Stimulated activated CD4-positive, alpha-beta T cell treated with anti-CD3 and anti-CD28 coated beads, Interleukin-4, amount 100 ng/mL, for 24 hours (primary cell): ENCODE results near the gene MACROD2.
"Not testable (repeated sequence)": the region's sequence is repeated elsewhere in the genome, so short reads cannot be mapped to it uniquely, and the experiment has no call there.

Experiments used
- DNase-seq: peaks from one replicate; pipeline ENCODE4 v3.0.0-alpha.2; 2020

The MACROD2 gene

DNA sequence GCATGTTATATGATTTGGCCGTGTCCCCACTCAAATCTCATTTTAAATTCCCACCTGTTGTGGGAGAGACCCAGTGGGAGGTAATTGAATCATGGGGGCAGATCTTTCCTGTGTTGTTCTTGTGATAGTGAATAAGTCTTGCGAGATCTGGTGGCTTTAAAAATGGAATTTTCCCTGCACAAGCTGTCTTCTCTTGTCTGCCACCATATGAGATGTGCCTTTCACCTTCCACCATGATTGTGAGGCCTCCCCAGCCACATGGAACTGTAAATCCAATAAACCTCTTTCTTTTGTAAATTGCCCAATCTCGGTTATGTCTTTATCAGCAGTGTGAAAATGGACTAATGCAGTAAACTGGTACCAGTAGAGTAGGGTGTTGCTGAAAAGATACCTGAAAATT, 986.2 kb downstream of the MACROD2 start:
- not testable (repeated sequence) for DNase-seq

DNA sequence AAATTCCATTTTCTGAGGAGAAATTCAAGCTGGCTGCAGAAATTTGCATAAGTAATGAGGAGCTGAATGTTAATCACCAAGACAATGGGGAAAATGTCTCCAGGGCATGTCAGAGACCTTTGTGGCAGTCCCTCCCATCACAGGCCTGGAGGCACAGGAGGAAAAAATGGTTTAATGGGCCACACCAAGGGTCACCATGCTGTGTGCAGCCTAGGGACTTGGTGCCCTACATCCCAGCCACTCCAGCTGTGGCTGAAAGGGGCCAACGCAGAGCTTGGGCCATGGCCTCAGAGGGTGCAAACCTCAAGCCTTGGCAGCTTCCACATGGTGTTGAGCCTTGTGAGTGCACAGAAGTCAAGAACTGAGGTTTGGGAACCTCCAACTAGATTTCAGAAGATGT, 987.0 kb downstream of the MACROD2 start:
- DNase-seq: not testable (repeated sequence)

GRCh38 chr20:14984305-14984704, 989.0 kb downstream of the MACROD2 start:
- no peak for DNase-seq

GRCh38 chr20:14984768-14985622, 989.7 kb downstream of the MACROD2 start:
- no peak for DNase-seq

GRCh38 chr20:14986026-14986655, 990.8 kb downstream of the MACROD2 start:
- no peak for DNase-seq

GRCh38 chr20:14986656-14987055, 991.3 kb downstream of the MACROD2 start:
- no peak for DNase-seq

DNA sequence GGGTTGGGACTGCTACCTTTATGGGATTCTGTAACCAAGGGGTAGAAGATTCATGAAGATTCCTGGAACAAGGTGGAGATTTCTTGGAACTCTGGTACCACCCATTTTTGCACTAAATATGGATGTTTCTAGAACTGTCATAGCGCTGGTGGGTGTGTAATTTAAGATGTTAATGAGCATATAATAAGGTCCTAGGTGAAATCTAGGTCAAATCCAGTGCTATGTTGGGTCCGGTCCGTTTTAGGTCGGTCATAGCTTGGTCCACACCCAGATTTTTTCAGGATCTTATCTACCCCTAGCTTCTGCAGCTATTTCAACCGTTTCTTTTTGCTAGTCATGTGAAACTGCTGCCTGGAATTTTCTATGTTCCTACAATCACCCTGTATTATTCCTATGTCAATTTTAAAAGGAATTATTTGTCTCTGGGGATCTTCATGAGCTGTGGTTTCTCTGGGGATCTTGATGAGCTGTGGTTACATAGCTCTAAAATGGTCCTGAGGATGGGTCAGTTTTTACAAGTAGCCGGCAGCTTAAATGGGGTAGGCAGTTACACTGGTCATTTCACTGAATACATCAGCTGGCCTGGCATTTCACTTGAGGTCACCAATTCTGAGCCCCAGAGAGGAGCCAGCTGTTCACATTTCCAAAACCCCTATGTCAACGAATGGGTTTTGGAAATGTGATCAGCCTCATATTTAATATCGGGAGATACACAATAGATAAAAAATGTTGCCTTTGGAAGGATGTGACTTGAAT, 994.4 kb downstream of the MACROD2 start:
- DNase-seq: no peak

- no peak for DNase-seq
These were observed 995.7 kb downstream of the MACROD2 start for GRCh38 chr20:14991023-14991422.

- DNase-seq: no peak
These were observed 996.8 kb downstream of the MACROD2 start for GRCh38 chr20:14992153-14992552.

- DNase-seq: no peak
These were observed 997.6 kb downstream of the MACROD2 start for GRCh38 chr20:14992961-14993360.

DNA sequence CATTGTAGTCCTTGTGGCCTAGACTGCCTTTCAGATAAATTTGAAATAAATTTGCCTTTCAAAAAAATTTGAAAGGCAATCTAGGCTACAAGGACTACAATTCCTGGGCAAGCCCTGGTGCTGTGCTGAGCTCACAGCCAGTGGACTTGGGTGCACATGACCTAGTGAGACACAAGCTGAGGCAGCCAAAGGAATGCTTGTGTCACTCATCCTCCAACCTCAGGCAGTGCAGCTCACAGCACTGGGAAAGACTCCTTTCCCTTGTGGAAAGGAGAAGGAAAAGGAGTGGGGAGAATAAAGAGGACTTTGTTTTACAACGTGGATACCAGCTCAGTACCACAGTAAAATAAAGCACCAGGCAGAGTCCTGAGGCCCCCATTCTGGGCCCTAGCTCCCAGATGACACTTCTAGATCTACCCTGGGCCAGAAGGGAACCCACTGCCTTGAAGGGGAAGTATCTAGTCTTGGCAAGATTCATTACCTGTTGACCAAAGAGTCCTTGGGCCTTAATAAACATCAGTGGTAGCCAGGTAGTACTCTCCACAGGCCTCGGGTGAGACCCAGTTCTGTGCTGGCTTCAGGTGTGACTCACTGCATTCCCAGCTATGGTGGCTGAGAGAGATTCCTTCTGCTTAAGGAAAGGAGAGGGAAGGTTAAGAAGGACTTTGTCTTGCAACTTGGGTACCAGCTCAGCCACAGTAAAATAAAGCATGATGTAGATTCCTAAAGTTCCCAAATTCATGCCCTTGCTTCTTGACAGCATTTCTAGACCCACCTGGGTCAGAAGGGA, 1001.8 kb downstream of the MACROD2 start:
- DNase-seq: no peak

GRCh38 chr20:14997791-14998190, 1002.5 kb downstream of the MACROD2 start:
- no peak for DNase-seq

DNA sequence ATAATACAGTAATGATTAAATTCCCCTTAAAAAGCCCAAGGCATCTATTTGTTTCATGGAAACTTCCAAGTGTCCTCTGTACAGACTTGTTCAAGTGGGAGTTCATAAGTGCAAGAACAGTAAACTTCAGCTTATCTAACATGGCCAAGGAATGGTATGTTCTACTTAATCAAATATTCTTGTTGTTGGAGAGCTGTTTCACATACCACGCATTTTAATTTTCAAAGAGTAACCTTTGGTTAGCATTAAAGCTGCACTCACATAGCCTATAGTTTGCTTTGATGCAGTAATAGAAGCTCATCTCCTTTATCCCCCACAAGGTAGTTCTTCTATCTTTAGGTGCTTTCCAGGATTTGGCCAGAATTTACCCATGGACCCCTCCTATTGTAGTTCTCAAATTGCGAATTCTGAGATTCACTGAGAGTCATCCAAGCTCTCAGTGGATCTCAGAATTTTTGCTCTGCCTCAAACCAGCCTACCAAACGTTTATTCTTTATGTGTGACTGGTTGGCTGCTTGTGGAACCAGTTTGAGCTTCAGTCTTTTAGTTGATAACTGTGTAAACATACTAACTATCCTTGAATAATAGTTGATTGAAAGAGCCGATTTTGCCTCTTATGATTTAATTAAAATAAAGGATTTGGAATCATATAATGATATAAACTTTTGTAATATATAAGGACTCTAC, 1010.1 kb downstream of the MACROD2 start:
- DNase-seq: no peak

DNA sequence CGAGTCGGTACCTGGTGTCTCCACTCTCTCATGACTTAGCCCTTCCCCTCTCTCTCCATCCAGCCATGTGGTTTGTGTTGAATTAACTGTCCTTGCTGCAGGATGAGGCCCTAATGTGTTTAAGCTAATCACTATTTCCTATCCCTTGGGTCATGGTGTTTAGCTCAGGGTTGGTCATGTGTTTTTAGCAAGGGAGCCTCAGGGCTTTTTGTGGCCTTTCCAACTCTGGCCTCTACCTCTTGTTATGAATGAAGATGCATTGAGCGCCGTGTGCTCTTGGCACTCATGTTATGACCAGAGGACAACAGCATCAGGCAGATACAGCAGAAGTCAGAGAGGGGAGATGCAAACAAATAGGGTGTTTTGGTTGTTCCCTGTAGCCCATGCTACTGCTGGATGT, 1016.3 kb downstream of the MACROD2 start:
- no peak for DNase-seq

DNA sequence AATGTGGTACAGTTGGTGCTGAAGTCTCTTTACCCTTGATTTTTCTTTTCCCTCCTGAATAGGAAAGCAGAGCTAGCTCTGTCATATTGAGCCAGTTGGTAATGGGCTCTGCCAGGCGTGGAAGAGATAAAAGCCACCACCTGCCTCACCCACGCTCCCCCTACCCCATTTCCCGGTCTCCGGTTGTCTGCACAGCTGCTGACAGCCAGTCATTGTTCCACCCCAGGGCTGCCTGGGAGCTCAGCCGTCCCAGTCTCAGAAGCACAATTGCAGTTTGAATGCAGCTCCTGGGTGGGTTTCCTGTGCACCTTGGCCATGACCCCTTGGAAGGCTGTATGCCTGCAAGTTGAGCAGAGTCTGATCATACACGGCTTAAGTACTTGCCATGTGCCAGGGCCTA, 1017.2 kb downstream of the MACROD2 start:
- DNase-seq: no peak

DNA sequence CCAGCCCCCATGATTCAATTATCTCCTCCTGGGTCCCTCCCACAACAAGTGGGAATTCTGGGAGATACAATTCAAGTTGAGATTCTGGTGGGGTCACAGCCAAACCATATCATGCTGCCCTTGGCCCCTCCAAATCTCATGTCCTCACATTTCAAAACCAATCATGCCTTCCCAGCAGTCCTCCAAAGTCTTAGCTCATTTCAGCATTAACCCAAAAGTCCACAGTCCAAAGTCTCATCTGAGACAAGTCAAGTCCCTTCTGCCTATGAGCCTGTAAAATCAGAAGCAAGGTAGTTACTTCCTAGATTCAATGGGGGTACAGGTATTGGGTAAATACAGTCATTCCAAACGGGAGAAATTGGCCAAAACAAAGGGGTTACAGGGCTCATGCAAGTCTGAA, 1021.6 kb downstream of the MACROD2 start:
- DNase-seq: not testable (repeated sequence)

GRCh38 chr20:15018966-15019365, 1023.6 kb downstream of the MACROD2 start:
- DNase-seq: no peak

GRCh38 chr20:15020845-15021244, 1025.5 kb downstream of the MACROD2 start:
- no peak for DNase-seq

DNA sequence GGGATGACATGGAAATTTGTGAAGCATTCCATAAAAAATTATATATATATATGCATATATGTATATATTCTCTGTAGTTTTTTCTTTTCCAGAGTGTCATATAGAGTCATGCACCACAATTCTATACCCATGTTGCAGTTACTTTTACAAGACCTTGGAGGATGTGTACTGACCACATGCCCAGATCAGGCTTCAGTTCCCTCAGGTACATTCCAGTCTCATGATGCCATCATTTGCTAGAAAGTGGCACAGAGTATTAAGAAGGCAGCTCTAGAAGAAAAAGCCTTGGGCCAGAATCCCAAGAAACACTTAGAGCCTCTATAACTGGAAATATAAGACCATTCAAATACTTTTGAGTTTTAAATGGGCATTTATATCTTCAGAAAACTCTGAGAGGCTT, 1027.6 kb downstream of the MACROD2 start:
- no peak for DNase-seq

GRCh38 chr20:15026759-15027158, 1031.4 kb downstream of the MACROD2 start:
- DNase-seq: no peak

DNA sequence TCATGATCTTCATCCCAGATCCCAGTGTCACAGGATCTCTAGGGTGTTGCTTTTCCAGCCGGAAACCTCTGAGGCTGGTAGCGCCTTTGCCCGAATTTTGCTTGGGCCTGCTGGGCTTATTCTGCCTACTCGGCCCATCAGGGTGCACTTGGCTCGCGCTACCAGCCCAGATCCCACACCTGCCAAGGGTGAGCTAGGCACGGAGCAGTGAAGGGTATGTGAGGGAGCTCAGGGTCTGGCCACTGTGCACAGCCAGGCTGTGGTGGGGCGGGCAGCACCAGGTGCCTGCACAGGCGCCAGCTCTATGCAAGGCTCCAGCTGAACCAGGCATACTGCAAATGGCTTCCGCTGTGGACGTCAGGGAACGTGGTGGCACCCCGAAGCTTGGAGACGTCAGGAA, 1035.5 kb downstream of the MACROD2 start:
- no peak for DNase-seq
